Transverse colon (tissue), 4 donors: ENCODE measurements around the gene CDC14A. TPM values are rescaled to one million over a fixed set of nuclear protein-coding genes. Genes with fewer than 3 reads are reported as not detected.

Experiments used
- DNase-seq: peaks from one replicate; pipeline ENCODE4 v3.0.0-alpha.2; 2019
- H3K27ac ChIP-seq, 4 donors: fragments of 200-600 bp; sonication (generic); 2 replicates each; pipeline ENCODE4 v1.5.1; 2016 to 2018; ENCODE audit warnings: inconsistent platforms in 4 of 4
- H3K27me3 ChIP-seq: fragments of 200-600 bp; sonication (generic); 2 replicates; pipeline ENCODE4 v1.5.1; 2017; ENCODE audit warnings: inconsistent platforms
- H3K36me3 ChIP-seq, 4 donors: fragments of 200-600 bp; sonication (generic); 2 replicates each; pipeline ENCODE4 v1.5.1; 2017 to 2019; ENCODE audit warnings: inconsistent platforms in 4 of 4
- H3K4me1 ChIP-seq, 4 donors: fragments of 200-600 bp; sonication (generic); 2 replicates each; pipeline ENCODE4 v1.5.1; 2017 to 2020; ENCODE audit warnings: inconsistent platforms in 4 of 4
- H3K4me3 ChIP-seq, 4 donors: fragments of 200-600 bp; sonication (generic); 1 replicate in 1 of 4; 2 replicates in 3 of 4; pipeline versions ENCODE4 v1.5.1 to v1.6.1; 2017 to 2019; ENCODE audit warnings: inconsistent platforms in 4 of 4
- H3K9me3 ChIP-seq, 2 donors: fragments of 200-600 bp; sonication (generic); 2 replicates each; pipeline ENCODE4 v1.5.1; 2017 to 2019; ENCODE audit warnings: inconsistent platforms in 2 of 2
- EP300 ChIP-seq: sonication (generic); formaldehyde crosslinking; IDR thresholded peaks from one replicate; pipeline ENCODE4 v1.6.1; 2017; ENCODE audit warnings: antibody characterized with exemption, low read depth
- POLR2A ChIP-seq: fragments of 450-650 bp; IDR thresholded peaks from one replicate; pipeline ENCODE4 v1.6.1; 2016; ENCODE audit warnings: antibody characterized with exemption, mild to moderate bottlenecking, moderate library complexity
- POLR2AphosphoS5 ChIP-seq, 3 donors: sonication (generic); formaldehyde crosslinking; IDR thresholded peaks; one replicate each; pipeline ENCODE4 v1.6.1; 2016; ENCODE audit warnings: antibody characterized with exemption in 3 of 3
- WGBS, 2 donors: methylation state at CpG; one replicate each; pipeline ENCODE4 v1.1.5; 2018; ENCODE audit warnings: low coverage in 1 of 2; 5-methylcytosine and 5-hydroxymethylcytosine counted together
- in situ Hi-C, 4 donors: fragments of 200-750 bp; cut with MboI; loops; one replicate each; pipeline versions ENCODE4 v1.15.0 to v1.15.1; 2017; ENCODE audit warnings: low sequenced_read_pairs in 3 of 4, low pct_ligation_motif_present in 1 of 4, low pct_unique_long_range_greater_than_20kb in 1 of 4
- intact Hi-C: fragments of 100-400 bp; cut with DNase I; formaldehyde crosslinking; loops from one replicate; pipeline ENCODE4 v1.15.1; 2023; ENCODE audit warnings: low total_unique reads
- total RNA-seq, 4 donors: library from RNA; depleted of rRNA; stranded (reverse); fragments of >200 nt; gene quantifications; one replicate each; pipeline ENCODE4 v1.1.0, GENCODE V29; 2016
- TF ChIP-seq, protein P1 (sequence below), 5 experiments: fragments of 200-600 bp in 3 of 5; fragments of 450-650 bp in 2 of 5; sonication (generic) in 3 of 5; IDR thresholded peaks; 1 replicate in 2 of 5; 2 replicates in 3 of 5; pipeline ENCODE4 v1.5.1; 2016 to 2017; ENCODE audit warnings: antibody characterized with exemption in 5 of 5, inconsistent platforms in 3 of 5, mild to moderate bottlenecking in 2 of 5, moderate library complexity in 1 of 5

The CDC14A gene
- total RNA-seq, 4 donors from 2014 or later, result 8.0 to 68.6 (median 48.5) TPM

- TF ChIP-seq EP300, result no peak
- no peak for TF ChIP-seq POLR2AphosphoS5 (IDR thresholded peaks at IDR 0.05)
- TF ChIP-seq POLR2A, result no peak
- no peaks in the 10 kb centered on the region for H3K27me3 ChIP-seq
- peaks cover 0 to 5% (median 0%) of the 10 kb centered on the region in 4 donors for H3K4me1 ChIP-seq
- DNase-seq, result no peak
- H3K27ac ChIP-seq, result no peak overlapping the region
- in situ Hi-C loops, result no loop called here
- H3K9me3 ChIP-seq, result no peaks in the 10 kb centered on the region
- WGBS, 2 donors, result 100% methylated on average over 1 of the region's 1 CpG
- intact Hi-C loops, result loop anchor here (10.0 kb wide), 1 partner anchor 46 kb away; no protein-coding TSS in a partner anchor
- H3K4me3 ChIP-seq, result no peak overlapping the region
- no peaks in the 10 kb centered on the region for H3K36me3 ChIP-seq
Measured at GRCh38 chr1:100340494-100340893, 11.8 kb upstream of the CDC14A start.

- WGBS, 2 donors, result 96 to 97% methylated on average over 2 of the region's 2 CpGs
- in situ Hi-C loops (no loop called here), intact Hi-C loops (loop anchor here (10.0 kb wide), 1 partner anchor 48 kb away; no protein-coding TSS in a partner anchor)
- no peaks in the 10 kb centered on the region for H3K27me3 ChIP-seq
- DNase-seq, result no peak
- TF ChIP-seq, protein P1, sequence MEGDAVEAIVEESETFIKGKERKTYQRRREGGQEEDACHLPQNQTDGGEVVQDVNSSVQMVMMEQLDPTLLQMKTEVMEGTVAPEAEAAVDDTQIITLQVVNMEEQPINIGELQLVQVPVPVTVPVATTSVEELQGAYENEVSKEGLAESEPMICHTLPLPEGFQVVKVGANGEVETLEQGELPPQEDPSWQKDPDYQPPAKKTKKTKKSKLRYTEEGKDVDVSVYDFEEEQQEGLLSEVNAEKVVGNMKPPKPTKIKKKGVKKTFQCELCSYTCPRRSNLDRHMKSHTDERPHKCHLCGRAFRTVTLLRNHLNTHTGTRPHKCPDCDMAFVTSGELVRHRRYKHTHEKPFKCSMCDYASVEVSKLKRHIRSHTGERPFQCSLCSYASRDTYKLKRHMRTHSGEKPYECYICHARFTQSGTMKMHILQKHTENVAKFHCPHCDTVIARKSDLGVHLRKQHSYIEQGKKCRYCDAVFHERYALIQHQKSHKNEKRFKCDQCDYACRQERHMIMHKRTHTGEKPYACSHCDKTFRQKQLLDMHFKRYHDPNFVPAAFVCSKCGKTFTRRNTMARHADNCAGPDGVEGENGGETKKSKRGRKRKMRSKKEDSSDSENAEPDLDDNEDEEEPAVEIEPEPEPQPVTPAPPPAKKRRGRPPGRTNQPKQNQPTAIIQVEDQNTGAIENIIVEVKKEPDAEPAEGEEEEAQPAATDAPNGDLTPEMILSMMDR (IDR thresholded peaks at IDR 0.05), result no peak
- no peak for TF ChIP-seq POLR2A
- no peak for TF ChIP-seq EP300
- no peak for TF ChIP-seq POLR2AphosphoS5 (IDR thresholded peaks at IDR 0.05)
- H3K4me1 ChIP-seq, result peaks cover 0 to 5% (median 0%) of the 10 kb centered on the region in 4 donors
- no peaks in the 10 kb centered on the region for H3K36me3 ChIP-seq
- no peaks in the 10 kb centered on the region for H3K9me3 ChIP-seq
- no peak overlapping the region for H3K27ac ChIP-seq
- no peak overlapping the region for H3K4me3 ChIP-seq
Measured at GRCh38 chr1:100342348-100342747, 10.0 kb upstream of the CDC14A start.

- Histone ChIP-seq H3K9me3 (no peaks in the 10 kb centered on the region), H3K27me3 (no peaks in the 10 kb centered on the region), H3K4me1 (peaks cover 0 to 11% (median 0%) of the 10 kb centered on the region in 4 donors), H3K27ac (no peak overlapping the region), H3K4me3 (no peak overlapping the region), H3K36me3 (no peaks in the 10 kb centered on the region)
- intact Hi-C loops (loop anchor here (10.0 kb wide), 1 partner anchor 49 kb away; no protein-coding TSS in a partner anchor), in situ Hi-C loops (no loop called here)
- TF ChIP-seq EP300 (no peak), POLR2A (no peak), POLR2AphosphoS5 (IDR thresholded peaks at IDR 0.05) (no peak)
- TF ChIP-seq, protein P1 (IDR thresholded peaks at IDR 0.05), result no peak
- 65 to 70% methylated on average over 3 of the region's 3 CpGs for WGBS, 2 donors
- no peak for DNase-seq
Measured at GRCh38 chr1:100343897-100344296, 8.4 kb upstream of the CDC14A start.

- intact Hi-C loops, result loop anchor here (10.0 kb wide), 1 partner anchor 50 kb away; no protein-coding TSS in a partner anchor
- in situ Hi-C loops, result no loop called here
- H3K9me3 ChIP-seq, result no peaks in the 10 kb centered on the region
- DNase-seq, result no peak
- H3K27ac ChIP-seq, result no peak overlapping the region
- WGBS, 2 donors, result 86 to 93% methylated on average over 2 of the region's 2 CpGs
- no peak for TF ChIP-seq POLR2AphosphoS5 (IDR thresholded peaks at IDR 0.05)
- no peak overlapping the region for H3K4me3 ChIP-seq
- H3K4me1 ChIP-seq, result peaks cover 0 to 12% (median 3%) of the 10 kb centered on the region in 4 donors
- no peaks in the 10 kb centered on the region for H3K36me3 ChIP-seq
- H3K27me3 ChIP-seq, result no peaks in the 10 kb centered on the region
Measured at GRCh38 chr1:100344774-100345173, 7.5 kb upstream of the CDC14A start.

DNA sequence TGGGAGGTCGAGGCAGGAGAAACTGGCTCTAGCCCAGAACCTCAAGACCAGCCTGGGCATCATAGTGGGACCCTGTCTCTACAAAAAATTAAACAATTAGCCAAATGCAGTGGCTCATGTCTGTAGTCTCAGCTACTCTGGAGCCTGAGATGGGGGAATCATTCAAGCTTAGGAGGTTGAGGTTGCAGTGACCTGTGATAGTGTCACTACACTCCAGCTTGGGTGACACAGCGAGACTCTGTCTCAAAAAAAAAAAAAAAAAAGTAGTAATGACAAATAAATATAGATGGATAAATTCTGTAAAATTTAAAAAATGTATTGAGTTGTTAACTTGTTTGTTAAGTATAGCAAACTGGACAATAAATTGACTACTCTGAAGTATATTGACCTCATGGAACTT is 5.9 kb upstream of the CDC14A start:
- Histone ChIP-seq H3K4me3 (no peak overlapping the region), H3K27me3 (no peaks in the 10 kb centered on the region), H3K27ac (no peak overlapping the region), H3K4me1 (peaks cover 0 to 24% (median 9%) of the 10 kb centered on the region in 4 donors), H3K36me3 (no peaks in the 10 kb centered on the region), H3K9me3 (no peaks in the 10 kb centered on the region)
- TF ChIP-seq EP300 (no peak), POLR2A (no peak), POLR2AphosphoS5 (IDR thresholded peaks at IDR 0.05) (no peak)
- TF ChIP-seq, protein P1 (IDR thresholded peaks at IDR 0.05), result no peak
- no peak for DNase-seq
- intact Hi-C loops, result loop anchor here (10.0 kb wide), 1 partner anchor 52 kb away; no protein-coding TSS in a partner anchor
- in situ Hi-C loops, result no loop called here
- 89 to 90% methylated on average over 2 of the region's 2 CpGs for WGBS, 2 donors
